Body of pancreas (tissue), 4 donors: ENCODE results near the gene FAM72C.
"Not testable (repeated sequence)": the region's sequence is repeated elsewhere in the genome, so short reads cannot be mapped to it uniquely, and the experiment has no call there.

Source experiments
- POLR2A ChIP-seq, 3 donors: fragments of 450-650 bp; IDR thresholded peaks; one replicate each; pipeline ENCODE4 v1.6.1; 2016; ENCODE audit warnings: antibody characterized with exemption in 3 of 3, mild to moderate bottlenecking in 2 of 3
- TF ChIP-seq, protein P1 (sequence below), 7 experiments: fragments of 450-650 bp in 4 of 7; fragments of 200-600 bp in 3 of 7; sonication (generic) in 3 of 7; IDR thresholded peaks; one replicate each; pipeline ENCODE4 v1.5.1; 2016 to 2019; ENCODE audit warnings: antibody characterized with exemption in 7 of 7

DNA sequence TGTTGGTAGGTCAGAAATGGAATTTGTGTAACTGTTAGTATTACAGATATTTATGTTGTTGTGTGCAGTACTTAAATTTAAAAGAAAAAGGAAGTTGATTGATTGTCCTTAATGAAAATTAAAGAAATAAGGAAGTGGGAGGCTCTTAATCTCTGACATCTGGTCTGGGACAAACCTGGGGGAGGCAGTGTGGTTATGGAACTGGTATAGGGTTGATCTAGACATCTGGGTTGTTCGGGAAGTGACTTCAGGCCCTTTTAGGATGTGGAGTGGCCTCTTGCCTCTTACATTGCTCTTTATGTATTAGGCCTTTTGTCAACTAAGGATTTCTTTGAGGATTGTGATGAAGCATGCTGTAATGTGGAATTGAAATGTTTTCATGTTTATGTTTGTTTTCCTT lies 16.1 kb upstream of the FAM72C start:
- not testable (repeated sequence) for TF ChIP-seq POLR2A (IDR thresholded peaks at IDR 0.05)
- TF ChIP-seq, protein P1, sequence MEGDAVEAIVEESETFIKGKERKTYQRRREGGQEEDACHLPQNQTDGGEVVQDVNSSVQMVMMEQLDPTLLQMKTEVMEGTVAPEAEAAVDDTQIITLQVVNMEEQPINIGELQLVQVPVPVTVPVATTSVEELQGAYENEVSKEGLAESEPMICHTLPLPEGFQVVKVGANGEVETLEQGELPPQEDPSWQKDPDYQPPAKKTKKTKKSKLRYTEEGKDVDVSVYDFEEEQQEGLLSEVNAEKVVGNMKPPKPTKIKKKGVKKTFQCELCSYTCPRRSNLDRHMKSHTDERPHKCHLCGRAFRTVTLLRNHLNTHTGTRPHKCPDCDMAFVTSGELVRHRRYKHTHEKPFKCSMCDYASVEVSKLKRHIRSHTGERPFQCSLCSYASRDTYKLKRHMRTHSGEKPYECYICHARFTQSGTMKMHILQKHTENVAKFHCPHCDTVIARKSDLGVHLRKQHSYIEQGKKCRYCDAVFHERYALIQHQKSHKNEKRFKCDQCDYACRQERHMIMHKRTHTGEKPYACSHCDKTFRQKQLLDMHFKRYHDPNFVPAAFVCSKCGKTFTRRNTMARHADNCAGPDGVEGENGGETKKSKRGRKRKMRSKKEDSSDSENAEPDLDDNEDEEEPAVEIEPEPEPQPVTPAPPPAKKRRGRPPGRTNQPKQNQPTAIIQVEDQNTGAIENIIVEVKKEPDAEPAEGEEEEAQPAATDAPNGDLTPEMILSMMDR (IDR thresholded peaks at IDR 0.05), result not testable (repeated sequence)
